ENCODE results near the gene OLAH. TPM values are rescaled to one million over a fixed set of nuclear protein-coding genes. Genes with fewer than 3 reads are reported as not detected.

Gene OLAH
- total RNA-seq, 4 donors from 2014 or later, result 2.9 to 15.3 (median 6.7) TPM

DNA sequence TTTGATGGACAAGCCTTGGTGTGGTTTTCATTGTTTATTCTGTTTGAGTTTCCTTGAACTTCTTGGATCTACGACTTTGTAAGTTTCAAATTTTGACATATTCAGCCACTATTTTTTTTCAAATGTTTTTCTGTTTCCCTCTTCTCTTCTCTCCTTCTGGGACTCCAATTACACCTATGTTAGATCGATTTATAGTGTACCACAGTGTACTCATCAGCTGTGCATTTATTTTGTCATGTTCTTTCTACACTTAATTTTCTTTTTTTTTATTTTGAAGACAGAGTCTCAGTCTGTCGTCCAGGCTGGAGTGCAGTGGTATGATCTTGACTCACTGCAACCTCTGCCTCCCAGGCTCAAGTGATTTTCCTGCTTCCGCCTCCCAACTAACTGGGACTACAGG, 16.2 kb downstream of the OLAH start:
- peaks cover 0 to 26% (median 0%) of the 10 kb centered on the region in 4 donors for H3K9me3 ChIP-seq
- DNase-seq (ENCODE audit: low spot score in 2 of 2), result no peak
- H3K27me3 ChIP-seq, result no peaks in the 10 kb centered on the region
- 72 to 83% methylated on average over 4 of the region's 4 CpGs for WGBS, 2 donors
- no peak overlapping the region for H3K4me3 ChIP-seq
- TF ChIP-seq, protein P1, sequence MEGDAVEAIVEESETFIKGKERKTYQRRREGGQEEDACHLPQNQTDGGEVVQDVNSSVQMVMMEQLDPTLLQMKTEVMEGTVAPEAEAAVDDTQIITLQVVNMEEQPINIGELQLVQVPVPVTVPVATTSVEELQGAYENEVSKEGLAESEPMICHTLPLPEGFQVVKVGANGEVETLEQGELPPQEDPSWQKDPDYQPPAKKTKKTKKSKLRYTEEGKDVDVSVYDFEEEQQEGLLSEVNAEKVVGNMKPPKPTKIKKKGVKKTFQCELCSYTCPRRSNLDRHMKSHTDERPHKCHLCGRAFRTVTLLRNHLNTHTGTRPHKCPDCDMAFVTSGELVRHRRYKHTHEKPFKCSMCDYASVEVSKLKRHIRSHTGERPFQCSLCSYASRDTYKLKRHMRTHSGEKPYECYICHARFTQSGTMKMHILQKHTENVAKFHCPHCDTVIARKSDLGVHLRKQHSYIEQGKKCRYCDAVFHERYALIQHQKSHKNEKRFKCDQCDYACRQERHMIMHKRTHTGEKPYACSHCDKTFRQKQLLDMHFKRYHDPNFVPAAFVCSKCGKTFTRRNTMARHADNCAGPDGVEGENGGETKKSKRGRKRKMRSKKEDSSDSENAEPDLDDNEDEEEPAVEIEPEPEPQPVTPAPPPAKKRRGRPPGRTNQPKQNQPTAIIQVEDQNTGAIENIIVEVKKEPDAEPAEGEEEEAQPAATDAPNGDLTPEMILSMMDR (IDR thresholded peaks at IDR 0.05), result no peak
- TF ChIP-seq POLR2A (IDR thresholded peaks at IDR 0.05), result no peak
- TF ChIP-seq EP300 (IDR thresholded peaks at IDR 0.05), result no peak
- H3K4me1 ChIP-seq, result no peaks in the 10 kb centered on the region
- H3K27ac ChIP-seq, result no peak overlapping the region
- no peaks in the 10 kb centered on the region for H3K36me3 ChIP-seq

DNA sequence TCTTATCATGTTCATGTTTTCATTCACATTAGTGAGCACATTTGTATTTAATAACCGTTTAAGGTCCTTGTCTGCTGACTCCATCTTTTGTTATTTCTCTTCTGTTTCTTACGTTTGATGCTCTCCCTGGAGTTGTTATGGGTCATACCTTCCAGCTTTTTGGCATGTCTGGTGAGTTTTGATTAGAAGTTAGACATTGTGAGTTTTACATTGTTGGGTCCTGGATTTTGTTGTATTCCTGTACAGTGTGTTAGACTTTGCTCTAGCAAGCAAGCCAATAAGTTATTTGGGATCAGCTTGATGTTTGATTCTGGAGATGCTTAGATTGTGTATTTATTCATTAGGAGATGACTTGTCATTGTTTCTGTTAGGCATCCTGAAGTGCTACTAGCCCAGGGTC, 16.9 kb downstream of the OLAH start:
- DNase-seq (ENCODE audit: low spot score in 2 of 2), result no peak
- no peak overlapping the region for H3K27ac ChIP-seq
- no peaks in the 10 kb centered on the region for H3K36me3 ChIP-seq
- TF ChIP-seq, protein P1 (IDR thresholded peaks at IDR 0.05), result no peak
- no peak for TF ChIP-seq POLR2A (IDR thresholded peaks at IDR 0.05)
- no peak for TF ChIP-seq EP300 (IDR thresholded peaks at IDR 0.05)
- H3K9me3 ChIP-seq, result peaks cover 0 to 33% (median 0%) of the 10 kb centered on the region in 4 donors
- WGBS, 2 donors, result 72 to 77% methylated on average over 2 of the region's 2 CpGs
- H3K4me1 ChIP-seq, result no peaks in the 10 kb centered on the region
- H3K4me3 ChIP-seq, result no peak overlapping the region
- H3K27me3 ChIP-seq, result no peaks in the 10 kb centered on the region

DNA sequence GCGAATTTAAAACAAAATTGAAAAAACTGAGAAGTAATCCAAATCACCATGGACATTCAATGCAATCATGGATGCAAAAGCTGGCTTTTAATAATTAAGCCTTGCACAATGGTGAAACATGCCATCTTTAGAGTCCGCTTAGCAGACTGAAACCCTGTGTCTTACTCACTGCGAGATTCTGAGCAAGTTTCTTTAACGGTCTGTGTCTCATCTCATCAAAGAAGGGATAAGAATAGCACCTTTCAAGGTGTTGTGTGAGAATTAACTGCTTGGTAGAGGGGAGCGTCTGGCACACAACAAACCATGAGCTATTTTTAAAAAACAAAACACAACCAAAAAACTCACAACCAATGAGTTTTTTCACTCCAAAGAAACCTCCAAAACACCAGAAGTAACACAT, 23.4 kb downstream of the OLAH start:
- 91 to 94% methylated on average over 5 of the region's 5 CpGs for WGBS, 2 donors
- DNase-seq (ENCODE audit: low spot score in 2 of 2), result no peak
- H3K27me3 ChIP-seq, result no peaks in the 10 kb centered on the region
- H3K36me3 ChIP-seq, result no peaks in the 10 kb centered on the region
- H3K4me1 ChIP-seq, result no peaks in the 10 kb centered on the region
- H3K4me3 ChIP-seq, result no peak overlapping the region
- H3K27ac ChIP-seq, result no peak overlapping the region
- H3K9me3 ChIP-seq, result peaks cover 0 to 26% (median 0%) of the 10 kb centered on the region in 4 donors
- TF ChIP-seq POLR2A (IDR thresholded peaks at IDR 0.05) (no peak), EP300 (IDR thresholded peaks at IDR 0.05) (no peak)
- TF ChIP-seq, protein P1 (IDR thresholded peaks at IDR 0.05), result no peak

DNA sequence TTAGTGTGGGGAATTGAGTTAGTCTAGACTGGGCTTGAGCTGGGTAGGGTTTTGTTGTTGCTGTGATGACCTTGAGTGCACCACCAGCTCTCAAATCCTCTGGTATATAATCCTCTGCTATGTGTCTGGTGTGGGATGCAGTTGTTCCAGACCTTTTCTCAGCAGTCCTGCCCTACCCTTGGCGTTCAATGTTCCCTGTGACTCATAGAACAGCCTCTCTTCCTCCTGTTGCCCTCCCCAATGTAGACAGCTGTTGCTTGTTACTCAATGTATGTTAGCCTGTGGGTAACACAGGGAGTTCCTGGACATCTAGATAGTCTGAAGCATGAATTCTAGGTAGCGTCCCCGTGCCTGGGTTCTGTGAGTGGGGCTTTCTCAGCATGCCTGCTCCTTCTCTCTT, 25.1 kb downstream of the OLAH start:
- Histone ChIP-seq H3K27ac (no peak overlapping the region), H3K36me3 (no peaks in the 10 kb centered on the region), H3K9me3 (peaks cover 0 to 26% (median 0%) of the 10 kb centered on the region in 4 donors), H3K4me3 (no peak overlapping the region), H3K27me3 (no peaks in the 10 kb centered on the region), H3K4me1 (no peaks in the 10 kb centered on the region)
- 86 to 89% methylated on average over 3 of the region's 3 CpGs for WGBS, 2 donors
- no peak for TF ChIP-seq EP300 (IDR thresholded peaks at IDR 0.05)
- no peak for TF ChIP-seq POLR2A (IDR thresholded peaks at IDR 0.05)
- TF ChIP-seq, protein P1 (IDR thresholded peaks at IDR 0.05), result no peak
- DNase-seq (ENCODE audit: low spot score in 2 of 2), result no peak

DNA sequence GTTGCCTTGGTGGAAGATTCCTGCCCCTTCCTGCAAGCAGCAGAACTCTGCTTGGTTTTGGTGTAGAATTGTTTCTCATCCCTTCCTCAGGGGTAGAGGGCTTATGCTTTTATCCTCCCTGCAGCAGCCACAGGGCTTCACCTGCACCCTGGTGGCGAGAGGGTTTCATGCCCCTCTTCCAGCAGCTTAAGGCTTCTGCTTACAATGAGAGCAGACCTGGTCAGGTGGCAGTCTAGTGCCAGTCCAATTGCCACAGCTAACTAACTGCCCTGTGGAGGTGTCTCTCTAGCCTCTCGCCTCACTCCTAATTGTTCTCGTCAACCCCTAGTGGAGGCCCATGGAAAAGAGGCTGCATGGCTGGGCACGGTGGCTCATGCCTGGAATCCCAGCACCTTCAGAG, 25.5 kb downstream of the OLAH start:
- H3K4me3 ChIP-seq, result no peak overlapping the region
- no peaks in the 10 kb centered on the region for H3K36me3 ChIP-seq
- H3K27ac ChIP-seq, result no peak overlapping the region
- no peaks in the 10 kb centered on the region for H3K4me1 ChIP-seq
- DNase-seq (ENCODE audit: low spot score in 2 of 2), result no peak
- no peak for TF ChIP-seq POLR2A (IDR thresholded peaks at IDR 0.05)
- TF ChIP-seq, protein P1 (IDR thresholded peaks at IDR 0.05), result no peak
- TF ChIP-seq EP300 (IDR thresholded peaks at IDR 0.05), result no peak
- WGBS, 2 donors, result 66 to 79% methylated on average over 4 of the region's 4 CpGs
- peaks cover 0 to 26% (median 0%) of the 10 kb centered on the region in 4 donors for H3K9me3 ChIP-seq
- H3K27me3 ChIP-seq, result no peaks in the 10 kb centered on the region
